NOMO-1 (cell line): ENCODE results near the gene PHKA2.
"Not testable (repeated sequence)": the region's sequence is repeated elsewhere in the genome, so short reads cannot be mapped to it uniquely, and the experiment has no call there.

Experiments used
- DNase-seq, 2 experiments: peaks; one replicate each; lab custom pipeline; 2025; ENCODE audit not compliant: unreplicated experiment in 2 of 2; lab: John Stamatoyannopoulos, UW

PHKA2 gene

GRCh38 chrX:18983666-18984380, at the start of gene PHKA2:
PHKA2 (minus strand) TSS chrX:18984114; CDS start chrX:18983932, 182 bp downstream.
- DNase-seq = peak in 1 of 2 experiments; percentile 73

GRCh38 chrX:19030805-19031204, 46.9 kb upstream of the PHKA2 start:
- no peak for DNase-seq

- DNase-seq = no peak
Measured at GRCh38 chrX:19028560-19028959, 44.6 kb upstream of the PHKA2 start.

GRCh38 chrX:19024366-19024765, 40.5 kb upstream of the PHKA2 start:
- no peak for DNase-seq

- no peak for DNase-seq
Measured at GRCh38 chrX:19019996-19020395, 36.1 kb upstream of the PHKA2 start.

GRCh38 chrX:19017271-19017670, 33.4 kb upstream of the PHKA2 start:
- peak; percentile 18 to 35 for DNase-seq

- not testable (repeated sequence) for DNase-seq
Measured at GRCh38 chrX:19016614-19017013, 32.7 kb upstream of the PHKA2 start.

GRCh38 chrX:19007868-19008267, 24.0 kb upstream of the PHKA2 start:
- DNase-seq = no peak

GRCh38 chrX:19007011-19007410, 23.1 kb upstream of the PHKA2 start:
- DNase-seq = no peak

GRCh38 chrX:19005909-19006308, 22.0 kb upstream of the PHKA2 start:
- DNase-seq = no peak

- DNase-seq = no peak
Measured at GRCh38 chrX:19003756-19004155, 19.8 kb upstream of the PHKA2 start.

GRCh38 chrX:18998653-18999052, 14.7 kb upstream of the PHKA2 start:
- no peak for DNase-seq

GRCh38 chrX:18997916-18998315, 14.0 kb upstream of the PHKA2 start:
- DNase-seq = no peak

- DNase-seq = no peak
Measured at GRCh38 chrX:18996536-18996935, 12.6 kb upstream of the PHKA2 start.

- DNase-seq = no peak
Measured at GRCh38 chrX:18995221-18995620, 11.3 kb upstream of the PHKA2 start.

- no peak for DNase-seq
Measured at GRCh38 chrX:18994713-18995112, 10.8 kb upstream of the PHKA2 start.

- no peak for DNase-seq
Measured at GRCh38 chrX:18992829-18993228, 8.9 kb upstream of the PHKA2 start.

GRCh38 chrX:18985186-18985435, 1.2 kb upstream of the PHKA2 start:
- DNase-seq = no peak

GRCh38 chrX:18984381-18985185, 669 bp upstream of the PHKA2 start:
- DNase-seq = peak; percentile 63 to 75

- DNase-seq = no peak
Measured at GRCh38 chrX:18981124-18981807, 2.6 kb downstream of the PHKA2 start.

- not testable (repeated sequence) for DNase-seq
Measured at GRCh38 chrX:18980262-18980661, 3.7 kb downstream of the PHKA2 start.

- no peak for DNase-seq
Measured at GRCh38 chrX:18974993-18975392, 8.9 kb downstream of the PHKA2 start.
